Fibroblast of skin of left biceps (primary cell): ENCODE measurements around the gene CDH6.

Experiments
- DNase-seq, 2 experiments: peaks; one replicate each; pipeline ENCODE4 v3.0.0-alpha.2; 2013; ENCODE audit warnings: low read depth in 2 of 2

CDH6 gene

DNA sequence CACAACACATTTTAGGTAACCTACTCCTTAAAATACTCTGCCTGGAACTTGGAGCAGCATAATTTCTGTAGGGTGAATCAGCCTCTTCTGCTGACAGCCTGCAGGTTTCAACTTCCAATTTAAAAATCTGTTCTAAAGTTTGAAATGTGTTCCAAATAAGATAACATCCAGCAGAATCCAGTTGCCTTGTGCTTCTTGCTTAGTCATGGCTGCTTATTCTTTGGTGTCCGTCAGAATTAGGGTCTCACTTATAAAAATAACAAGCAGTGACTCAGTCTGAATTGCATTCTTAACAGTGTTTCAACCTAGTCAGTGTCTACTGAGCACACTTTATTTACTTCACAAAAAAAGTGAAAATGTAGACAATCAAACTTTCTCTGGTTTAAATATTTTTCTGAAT, 3.7 kb downstream of the CDH6 start:
- peak; percentile 11 to 18 for DNase-seq

DNA sequence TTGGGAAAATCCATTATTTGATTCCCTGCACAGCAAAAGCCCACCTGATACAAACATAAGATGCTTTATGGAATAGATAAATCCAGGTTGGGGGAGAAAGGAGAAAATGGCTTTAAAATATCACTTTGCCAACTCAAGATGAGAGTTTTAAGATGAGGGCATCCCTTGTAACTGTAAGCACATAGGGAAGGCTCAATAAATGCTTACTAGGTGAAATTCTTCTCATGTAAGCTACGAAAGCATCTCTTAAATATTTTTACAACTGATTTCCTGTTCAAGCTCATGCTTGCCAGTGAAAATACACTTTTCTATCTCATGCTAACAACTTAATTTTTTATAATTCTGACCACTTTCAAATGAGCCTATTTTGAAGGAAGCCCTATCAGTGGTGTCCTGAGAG, 11.5 kb downstream of the CDH6 start:
- DNase-seq: no peak

- no peak for DNase-seq
Measured at GRCh38 chr5:31208043-31208442, 14.6 kb downstream of the CDH6 start.

GRCh38 chr5:31209334-31209733, 15.8 kb downstream of the CDH6 start:
- DNase-seq: no peak

- DNase-seq: no peak
Measured at GRCh38 chr5:31211098-31211497, 17.6 kb downstream of the CDH6 start.

- no peak for DNase-seq
Measured at GRCh38 chr5:31213257-31213656, 19.8 kb downstream of the CDH6 start.

DNA sequence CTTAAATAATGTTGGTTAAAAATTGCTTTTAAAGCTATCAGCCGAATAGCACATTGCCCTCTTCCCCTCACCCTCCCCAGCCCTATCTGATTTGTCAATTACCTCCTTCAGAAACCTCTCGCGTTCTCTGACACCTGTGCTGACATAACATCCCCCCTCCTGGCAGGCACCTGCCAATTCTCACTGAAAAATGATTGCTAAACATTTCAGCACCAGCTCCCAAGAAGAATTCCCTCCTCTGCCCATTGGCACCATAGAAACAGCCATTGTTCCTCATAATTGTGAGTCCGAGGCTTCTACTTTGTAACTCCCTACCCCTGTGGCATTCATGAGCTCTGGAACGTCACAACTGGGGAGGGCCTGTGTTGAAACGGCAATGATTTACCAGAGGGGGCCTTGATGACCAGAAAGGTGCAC, 20.2 kb downstream of the CDH6 start:
- no peak for DNase-seq

- DNase-seq: no peak
Measured at GRCh38 chr5:31214229-31214628, 20.7 kb downstream of the CDH6 start.

GRCh38 chr5:31215236-31215635, 21.8 kb downstream of the CDH6 start:
- no peak for DNase-seq

GRCh38 chr5:31217446-31217845, 24.0 kb downstream of the CDH6 start:
- DNase-seq: no peak

- no peak for DNase-seq
Measured at GRCh38 chr5:31218978-31219377, 25.5 kb downstream of the CDH6 start.

DNA sequence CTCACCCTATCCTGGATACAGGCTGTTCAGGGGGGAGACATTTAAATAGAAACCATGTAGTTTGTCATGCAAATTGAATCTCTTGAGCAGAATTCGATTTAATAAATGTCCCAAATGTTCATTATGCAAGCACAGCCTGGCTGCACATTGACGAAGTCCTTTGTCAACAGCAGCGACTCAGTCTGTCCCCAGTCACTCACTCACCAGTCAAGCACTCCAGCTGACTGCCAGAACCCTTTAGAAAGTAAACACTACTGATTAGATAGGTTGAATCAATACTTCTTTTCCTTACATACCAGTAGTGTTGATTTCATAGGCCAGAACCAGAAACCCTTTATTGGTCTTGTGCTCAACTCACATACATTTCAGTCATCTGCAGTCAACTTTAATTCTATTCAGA, 27.5 kb downstream of the CDH6 start:
- DNase-seq: no peak

GRCh38 chr5:31225118-31225517, 31.6 kb downstream of the CDH6 start:
- no peak for DNase-seq

DNA sequence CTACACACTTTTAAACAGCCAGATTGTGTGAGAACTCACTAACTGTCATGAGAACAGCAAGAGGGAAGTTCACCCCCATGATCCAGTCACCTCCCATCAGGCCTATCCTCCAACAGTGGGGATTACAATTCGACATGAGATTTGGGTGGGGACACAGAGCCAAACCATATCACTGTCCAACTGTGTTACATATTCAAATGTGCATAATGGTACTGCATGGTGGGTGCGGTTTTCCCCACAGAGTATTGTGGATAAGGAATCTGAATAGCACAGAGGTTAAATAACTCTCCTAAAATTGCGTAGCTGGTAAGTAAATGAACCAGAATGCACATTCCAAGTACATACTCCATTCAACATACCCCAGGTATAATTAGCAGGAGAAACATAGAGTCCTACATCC, 32.1 kb downstream of the CDH6 start:
- no peak for DNase-seq

DNA sequence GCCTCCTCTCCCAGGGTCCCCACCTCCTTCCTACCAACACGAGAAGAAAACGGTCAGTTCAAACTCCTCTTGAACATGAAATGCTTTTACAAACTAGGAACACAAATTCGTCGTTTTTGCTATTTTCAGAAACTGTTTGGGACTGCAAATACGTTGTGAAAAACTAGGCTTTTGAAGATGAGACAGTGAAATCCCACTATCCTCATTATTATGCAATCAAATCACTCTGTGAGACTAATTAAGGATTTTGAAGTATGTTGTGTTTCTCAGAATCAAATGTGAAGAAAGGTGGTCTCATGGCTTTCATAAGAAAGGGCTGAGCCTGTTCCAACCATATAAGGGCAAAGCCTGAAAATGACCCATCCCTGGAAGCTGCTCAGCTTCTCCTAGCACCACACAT, 33.2 kb downstream of the CDH6 start:
- DNase-seq: no peak

DNA sequence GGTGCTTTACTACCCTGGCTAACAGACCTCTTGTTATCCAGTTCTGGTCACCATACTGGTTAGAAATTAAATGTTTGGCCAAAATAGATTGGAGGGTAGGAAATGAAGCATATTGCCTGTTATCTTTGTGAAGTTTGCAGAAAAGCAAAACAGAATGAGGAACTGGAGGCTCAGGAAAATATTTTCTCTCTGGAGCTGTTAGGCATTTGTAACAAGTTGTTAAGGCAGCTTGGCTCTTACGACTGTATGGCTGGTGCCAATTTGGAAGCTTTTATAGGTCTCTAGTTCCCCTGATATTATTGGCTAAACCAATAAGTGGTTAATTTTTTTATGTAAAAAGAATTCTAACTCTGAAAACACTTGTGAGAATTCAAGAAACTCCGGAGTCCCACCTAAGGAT, 35.8 kb downstream of the CDH6 start:
- DNase-seq: no peak

GRCh38 chr5:31231177-31231838, 37.8 kb downstream of the CDH6 start:
- DNase-seq: no peak

- DNase-seq: peak; percentile 15 to 19
Measured at GRCh38 chr5:31232273-31232888, 38.9 kb downstream of the CDH6 start.

DNA sequence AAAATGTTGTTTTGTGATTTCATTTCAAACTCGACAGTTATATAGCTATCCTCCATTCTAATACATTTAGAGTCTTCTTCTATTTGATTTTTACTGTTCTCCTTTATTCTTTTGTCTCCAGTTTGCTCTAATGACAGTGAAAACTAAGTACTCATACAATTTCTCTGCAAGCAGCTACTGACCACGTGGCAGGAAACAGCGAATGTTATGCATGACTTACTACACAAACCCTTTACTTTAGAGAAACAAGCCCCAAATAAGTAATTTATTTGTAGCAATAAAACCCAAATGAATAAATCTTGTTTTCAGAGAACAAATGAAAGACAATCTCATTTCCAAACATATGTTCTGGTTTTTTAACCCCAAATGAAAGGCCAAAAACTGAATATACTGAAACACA, 41.9 kb downstream of the CDH6 start:
- no peak for DNase-seq

DNA sequence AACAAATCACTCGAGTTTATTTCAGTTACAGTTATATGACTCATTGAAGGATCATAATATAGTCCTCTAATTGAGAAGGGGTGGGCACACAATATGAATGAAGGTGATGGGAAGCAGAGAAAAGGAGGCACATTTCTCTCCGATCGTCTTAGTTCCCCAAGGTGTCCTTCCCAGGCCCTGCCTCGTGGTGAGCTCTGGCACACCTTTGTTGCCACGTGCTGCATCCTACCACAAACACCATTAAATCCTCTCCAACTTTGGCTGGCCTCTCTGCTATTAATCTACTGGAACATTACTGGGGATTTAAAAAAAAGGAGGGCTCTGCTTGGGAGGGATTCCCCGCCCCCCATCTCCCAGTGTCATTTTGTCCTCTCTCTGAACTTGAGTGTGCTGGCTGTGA, 42.9 kb downstream of the CDH6 start:
- no peak for DNase-seq

GRCh38 chr5:31237174-31237573, 43.7 kb downstream of the CDH6 start:
- no peak for DNase-seq

- DNase-seq: no peak
Measured at GRCh38 chr5:31238497-31238896, 45.0 kb downstream of the CDH6 start.

GRCh38 chr5:31244921-31245320, 51.4 kb downstream of the CDH6 start:
- DNase-seq: no peak

- DNase-seq: no peak
Measured at GRCh38 chr5:31247381-31247780, 53.9 kb downstream of the CDH6 start.
